Measurements from ENCODE around the gene PPP1R15A. TPM values are rescaled to one million over a fixed set of nuclear protein-coding genes. Genes with fewer than 3 reads are reported as not detected.
A peak's percentile ranks its signal among the peaks of the same experiment; 100 is the strongest.
"Not testable (repeated sequence)": the region's sequence is repeated elsewhere in the genome, so short reads cannot be mapped to it uniquely, and the experiment has no call there.

Gene PPP1R15A
- total RNA-seq, 6 experiments from 2014 or later: 70.2 to 97.3 (median 89.6) TPM

- Mint-ChIP-seq H3K4me3 (no peak overlapping the region), H3K4me1 (ENCODE audit: low read depth) (no peaks in the 10 kb centered on the region), H3K36me3 (ENCODE audit: low read depth) (peaks cover 28% of the 10 kb centered on the region), H3K27me3 (ENCODE audit: insufficient read depth) (no peaks in the 10 kb centered on the region), H3K27ac (no peak overlapping the region), H3K9me3 (no peaks in the 10 kb centered on the region)
- no peak for DNase-seq
- TF ChIP-seq CTCF (IDR thresholded peaks at IDR 0.05): no peak
These were observed 45.9 kb downstream of the PPP1R15A start for GRCh38 chr19:48918071-48918470.

GRCh38 chr19:48918801-48919247, 46.6 kb downstream of the PPP1R15A start:
- peaks cover 30% of the 10 kb centered on the region for H3K36me3 Mint-ChIP-seq (ENCODE audit: low read depth)
- H3K27me3 Mint-ChIP-seq (ENCODE audit: insufficient read depth): no peaks in the 10 kb centered on the region
- TF ChIP-seq CTCF (IDR thresholded peaks at IDR 0.05): no peak
- H3K4me1 Mint-ChIP-seq (ENCODE audit: low read depth): no peaks in the 10 kb centered on the region
- DNase-seq: peak; percentile 2
- no peak overlapping the region for H3K27ac Mint-ChIP-seq
- no peak overlapping the region for H3K4me3 Mint-ChIP-seq
- H3K9me3 Mint-ChIP-seq: no peaks in the 10 kb centered on the region

- H3K4me1 Mint-ChIP-seq (ENCODE audit: low read depth); H3K4me3 Mint-ChIP-seq; H3K27ac Mint-ChIP-seq; DNase-seq; H3K27me3 Mint-ChIP-seq (ENCODE audit: insufficient read depth); H3K9me3 Mint-ChIP-seq: not testable (repeated sequence)
- H3K36me3 Mint-ChIP-seq (ENCODE audit: low read depth): peaks cover 28% of the 10 kb centered on the region
These were observed 47.0 kb downstream of the PPP1R15A start for GRCh38 chr19:48919271-48919670.

GRCh38 chr19:48920949-48921348, 48.7 kb downstream of the PPP1R15A start:
- DNase-seq: no peak
- TF ChIP-seq CTCF (IDR thresholded peaks at IDR 0.05): no peak
- Mint-ChIP-seq H3K9me3 (no peaks in the 10 kb centered on the region), H3K27me3 (ENCODE audit: insufficient read depth) (no peaks in the 10 kb centered on the region; the same call in 1 of the 2 replicates), H3K4me3 (no peak overlapping the region), H3K4me1 (ENCODE audit: low read depth) (peaks cover 9% of the 10 kb centered on the region), H3K36me3 (ENCODE audit: low read depth) (peaks cover 21% of the 10 kb centered on the region), H3K27ac (no peak overlapping the region)

GRCh38 chr19:48921721-48922500, 49.7 kb downstream of the PPP1R15A start:
- DNase-seq: no peak
- Mint-ChIP-seq H3K27ac (no peak overlapping the region), H3K36me3 (ENCODE audit: low read depth) (peaks cover 18% of the 10 kb centered on the region), H3K4me3 (no peak overlapping the region), H3K4me1 (ENCODE audit: low read depth) (peaks cover 19% of the 10 kb centered on the region), H3K27me3 (ENCODE audit: insufficient read depth) (no peaks in the 10 kb centered on the region; the same call in 1 of the 2 replicates), H3K9me3 (no peaks in the 10 kb centered on the region)
- no peak for TF ChIP-seq CTCF (IDR thresholded peaks at IDR 0.05)

Data from HFFc6 (cell line).